GM12878 (cell line): ENCODE data around the gene CCL7. TPM values are rescaled to one million over a fixed set of nuclear protein-coding genes. Genes with fewer than 3 reads are reported as not detected.
A peak's percentile ranks its signal among the peaks of the same experiment; 100 is the strongest.

Experiments used
- ATAC-seq: fragments of 200-7000 bp; cut with Tn5 transposase; 3 replicates; pipeline ENCODE4 v1.9.1; 2020; ENCODE audit warnings: mild to moderate bottlenecking, moderate library complexity
- BruUV-seq: library from RNA; stranded (reverse); fragments of 400-500 nt; replicated peaks from 2 replicates; lab custom pipeline; 2021; lab: Mats Ljungman, UMichigan
- CTCF ChIA-PET: fragments of 300-600 bp; sonication (Branson Sonifier 250); formaldehyde crosslinking; extraction: SDS; loops from one replicate; lab custom pipeline; 2021; ENCODE audit warnings: inconsistent platforms; lab: Yijun Ruan, JAX
- POLR2A ChIA-PET: fragments of 350-600 bp; formaldehyde crosslinking; extraction: SDS; loops from one replicate; lab custom pipeline; 2021; ENCODE audit warnings: inconsistent platforms; lab: Charles Lee
- RAD21 ChIA-PET: fragments of 300-600 bp; sonication (Branson Sonifier 250); formaldehyde crosslinking; loops from one replicate; lab custom pipeline; 2023; ENCODE audit warnings: antibody characterized with exemption; ENCODE audit not compliant: unreplicated experiment; lab: Charles Lee
- SMC1A ChIA-PET: fragments of 300-600 bp; sonication (Branson Sonifier 250); formaldehyde crosslinking; loops from one replicate; lab custom pipeline; 2023; ENCODE audit not compliant: unreplicated experiment, uncharacterized antibody; lab: Charles Lee
- DNase-seq: peaks from one replicate; pipeline ENCODE4 v3.0.0-alpha.2; 2011; ENCODE audit warnings: low read depth, low spot score
- FAIRE-seq: peaks from 3 replicates; lab custom pipeline; 2011; peaks lifted over from hg19 to GRCh38; lab: Jason Lieb, UNC
- H2AFZ ChIP-seq: 2 replicates; pipeline ENCODE4 v1.6.0; 2011; ENCODE audit warnings: low read depth, low read length, control low read depth; ENCODE audit not compliant: control insufficient read depth
- H3K27ac ChIP-seq: 2 replicates; pipeline ENCODE4 v1.5.1; 2011; ENCODE audit warnings: control low read depth; ENCODE audit not compliant: control insufficient read depth, insufficient read depth
- H3K27me3 ChIP-seq, 2 experiments: replicated peaks in 1 of 2; 2 replicates each; pipeline versions ENCODE4 v1.6.0 to v1.6.1; 2011; ENCODE audit warnings: low read length in 1 of 2; ENCODE audit not compliant: control insufficient read depth in 2 of 2, insufficient read depth in 2 of 2
- H3K36me3 ChIP-seq, 2 experiments: 2 replicates each; pipeline ENCODE4 v1.5.1; 2011; ENCODE audit warnings: low read length in 1 of 2; ENCODE audit not compliant: control insufficient read depth in 2 of 2, insufficient read depth in 2 of 2
- H3K4me1 ChIP-seq: 2 replicates; pipeline ENCODE4 v1.6.1; 2011; ENCODE audit warnings: mild to moderate bottlenecking, low read length, moderate library complexity, mixed read lengths; ENCODE audit not compliant: control insufficient read depth, insufficient read depth
- H3K4me2 ChIP-seq: 2 replicates; pipeline ENCODE4 v1.6.0; 2011; ENCODE audit warnings: control low read depth; ENCODE audit not compliant: control insufficient read depth, insufficient read depth
- H3K4me3 ChIP-seq: fragments of 200-600 bp; sonication (generic); 2 replicates; pipeline ENCODE4 v1.5.1; 2016
- H3K79me2 ChIP-seq: 2 replicates; pipeline ENCODE4 v1.6.0; 2011; ENCODE audit warnings: low read length; ENCODE audit not compliant: control insufficient read depth, insufficient read depth
- H3K9ac ChIP-seq: 2 replicates; pipeline ENCODE4 v1.8.0; 2011; ENCODE audit warnings: low read length, control low read depth, mixed read lengths; ENCODE audit not compliant: control insufficient read depth, insufficient read depth
- H3K9me3 ChIP-seq: replicated peaks from 3 replicates; pipeline ENCODE4 v1.5.1; 2011; ENCODE audit warnings: mild to moderate bottlenecking, low read length; ENCODE audit not compliant: control insufficient read depth, insufficient read depth
- H4K20me1 ChIP-seq: 2 replicates; pipeline ENCODE4 v1.6.0; 2011; ENCODE audit not compliant: control insufficient read depth, insufficient read depth
- CBX3 ChIP-seq: fragments of 200-600 bp; sonication (generic); IDR thresholded peaks from 2 replicates; pipeline ENCODE4 v1.6.1; 2016; ENCODE audit warnings: low read depth, borderline replicate concordance
- CEBPB ChIP-seq, 2 experiments: fragments of 150-350 bp in 1 of 2; IDR thresholded peaks; 2 replicates each; pipeline ENCODE4 v1.6.1; 2012 to 2014; ENCODE audit warnings: low read depth in 2 of 2, low read length in 2 of 2, borderline replicate concordance in 1 of 2, inconsistent platforms in 1 of 2
- CHD2 ChIP-seq: IDR thresholded peaks from 2 replicates; pipeline ENCODE4 v1.6.1; 2011; ENCODE audit warnings: low read depth, low read length, improper control_type of control experiment, borderline replicate concordance
- KDM1A ChIP-seq: fragments of 200-600 bp; sonication (generic); IDR thresholded peaks from 2 replicates; pipeline ENCODE4 v1.6.1; 2016; ENCODE audit warnings: borderline replicate concordance
- PAX5 ChIP-seq: IDR thresholded peaks from 2 replicates; pipeline ENCODE4 v1.6.1; 2011; ENCODE audit warnings: low read depth, low read length, borderline replicate concordance
- SMC3 ChIP-seq: IDR thresholded peaks from 2 replicates; pipeline ENCODE4 v1.6.1; 2011; ENCODE audit warnings: low read length, improper control_type of control experiment, borderline replicate concordance
- SP1 ChIP-seq: IDR thresholded peaks from one replicate; pipeline ENCODE4 v1.6.1; 2011; ENCODE audit warnings: low read depth, low read length
- SPI1 ChIP-seq: IDR thresholded peaks from 2 replicates; pipeline ENCODE4 v1.6.1; 2011; ENCODE audit warnings: low read depth, mild to moderate bottlenecking, low read length, moderate library complexity, borderline replicate concordance; ENCODE audit not compliant: insufficient read depth
- SREBF1 ChIP-seq: IDR thresholded peaks from 2 replicates; pipeline ENCODE4 v1.6.1; 2012; ENCODE audit warnings: mild to moderate bottlenecking, low read length
- YY1 ChIP-seq: IDR thresholded peaks from 2 replicates; pipeline ENCODE4 v1.6.1; 2011; ENCODE audit warnings: low read depth, mild to moderate bottlenecking, low read length
- ZZZ3 ChIP-seq: IDR thresholded peaks from 2 replicates; pipeline ENCODE4 v1.6.1; 2011; ENCODE audit warnings: low read depth; ENCODE audit not compliant: control insufficient read depth, insufficient read length
- WGBS: methylation state at CpG from one replicate; pipeline ENCODE4 v1.1.6; 2016; ENCODE audit warnings: low lambda C conversion rate; ENCODE audit not compliant: insufficient replicate concordance, insufficient coverage; ENCODE audit errors: missing lambda C conversion rate; 5-methylcytosine and 5-hydroxymethylcytosine counted together
- in situ Hi-C: fragments of 300-500 bp; cut with MboI; formaldehyde crosslinking; loops from 9 replicates; pipeline ENCODE4 v1.14.3; 2018; ENCODE audit warnings: mixed read lengths
- intact Hi-C: fragments of 100-400 bp; cut with micrococcal nuclease; formaldehyde crosslinking; loops from one replicate; pipeline ENCODE4 v1.14.2; 2022; ENCODE audit not compliant: unreplicated experiment
- polyA plus RNA-seq, 11 experiments: library from polyadenylated mRNA; depleted of rRNA in 4 of 11; unstranded in 6 of 11; stranded (reverse) in 5 of 11; fragments of >200 nt; fragmentation: Nextera tagmentation in 4 of 11; fragmentation: Illumina TruSeq in 1 of 11; extraction: Ambion mirVana in 4 of 11; extraction: Trizol in 1 of 11; gene quantifications; 1 replicate in 1 of 11; 2 replicates in 10 of 11; pipeline versions ENCODE4 v1.2.1 to v1.2.3, GENCODE V29; 2011 to 2016; ENCODE audit warnings: inconsistent platforms in 2 of 11, missing spikeins in 2 of 11, low read depth in 1 of 11
- total RNA-seq, 4 experiments: library from RNA; depleted of rRNA in 3 of 4; stranded (reverse); fragments of >200 nt in 3 of 4; fragmentation: Illumina TruSeq in 1 of 4; extraction: Trizol in 1 of 4; gene quantifications; 2 replicates each; pipeline versions ENCODE4 v1.2.1 to v1.2.3, GENCODE V29; 2013 to 2021
- TF ChIP-seq, protein P1 (sequence below): fragments of 450-650 bp; IDR thresholded peaks from 2 replicates; pipeline ENCODE4 v1.6.1; 2017; ENCODE audit warnings: mild to moderate bottlenecking, moderate library complexity
- TF ChIP-seq, protein P2 (sequence below): IDR thresholded peaks from 2 replicates; pipeline ENCODE4 v1.6.1; 2012; ENCODE audit warnings: low read depth, low read length, improper control_type of control experiment
- TF ChIP-seq, protein P3 (sequence below): fragments of 450-650 bp; IDR thresholded peaks from 2 replicates; pipeline ENCODE4 v1.6.1; 2018; ENCODE audit warnings: borderline replicate concordance, mild to moderate bottlenecking; ENCODE audit not compliant: partially characterized antibody

CCL7 gene
- total and polyA plus RNA-seq, 10 of the 15 experiments (the other 5 are each of a cell fraction or from before 2014, with no cell fraction given) = not detected

DNA sequence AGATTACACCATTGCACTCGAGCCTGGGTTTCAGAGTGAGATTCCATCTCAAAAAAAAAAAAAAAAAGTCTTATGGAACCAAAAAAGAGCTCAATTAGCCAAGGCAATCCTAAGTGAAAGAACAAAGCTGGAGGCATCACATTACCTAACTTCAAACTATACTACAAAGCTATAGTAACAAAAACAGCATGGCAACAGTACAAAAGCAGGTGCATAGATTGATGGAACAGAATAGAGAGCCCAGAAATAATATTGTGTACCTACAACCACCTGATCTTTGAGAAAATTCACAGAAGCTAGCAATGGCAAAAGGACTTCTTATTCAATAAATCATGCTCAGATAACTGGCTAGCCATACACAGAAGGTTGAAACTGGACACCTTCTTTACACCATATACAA lies 39.7 kb upstream of the CCL7 start:
- H3K79me2 ChIP-seq = no peaks in the 10 kb centered on the region
- SMC1A ChIA-PET = interaction anchor here (0.6 to 0.7 kb wide), 2 partner anchors 325 to 535 kb away, joined by 3 to 4 read pairs; no protein-coding TSS in a partner anchor
- FAIRE-seq (peak; percentile 18), ATAC-seq (no peak), DNase-seq (no peak)
- POLR2A ChIA-PET = no interaction called here
- H3K27me3 ChIP-seq = no peaks in the 10 kb centered on the region; a peak in 1 of 4 replicates
- H3K9me3 ChIP-seq = no peaks in the 10 kb centered on the region; the same call in 1 of the 3 replicates
- CTCF ChIA-PET = interaction anchor here (1.1 kb wide), 1 partner anchor 9 kb away, joined by 3 read pairs; no protein-coding TSS in a partner anchor
- H3K4me1 ChIP-seq = no peaks in the 10 kb centered on the region
- no peaks in the 10 kb centered on the region for H3K36me3 ChIP-seq
- in situ Hi-C loops = no loop called here
- no peak overlapping the region for H3K4me3 ChIP-seq
- RAD21 ChIA-PET = interaction anchor here (0.6 kb wide), 1 partner anchor 27 kb away, joined by 3 read pairs; no protein-coding TSS in a partner anchor
- H4K20me1 ChIP-seq = no peaks in the 10 kb centered on the region
- intact Hi-C loops = no loop called here
- no peak overlapping the region for H3K9ac ChIP-seq
- H3K4me2 ChIP-seq = no peak overlapping the region
- H2AFZ ChIP-seq = no peak overlapping the region
- H3K27ac ChIP-seq = no peak overlapping the region
- BruUV-seq = no TSS peak
- 0% methylated on average over 1 of the region's 1 CpG for WGBS
- TF ChIP-seq KDM1A (no peak), CHD2 (no peak), SP1 (no peak), CEBPB (IDR thresholded peaks at IDR 0.05; ENCODE audit: borderline replicate concordance in 1 of 2, low read depth in 2 of 2, low read length in 2 of 2) (no peak), SPI1 (no peak), YY1 (no peak), CBX3 (no peak), PAX5 (no peak), ZZZ3 (no peak), SMC3 (no peak), SREBF1 (no peak)
- TF ChIP-seq, protein P1, sequence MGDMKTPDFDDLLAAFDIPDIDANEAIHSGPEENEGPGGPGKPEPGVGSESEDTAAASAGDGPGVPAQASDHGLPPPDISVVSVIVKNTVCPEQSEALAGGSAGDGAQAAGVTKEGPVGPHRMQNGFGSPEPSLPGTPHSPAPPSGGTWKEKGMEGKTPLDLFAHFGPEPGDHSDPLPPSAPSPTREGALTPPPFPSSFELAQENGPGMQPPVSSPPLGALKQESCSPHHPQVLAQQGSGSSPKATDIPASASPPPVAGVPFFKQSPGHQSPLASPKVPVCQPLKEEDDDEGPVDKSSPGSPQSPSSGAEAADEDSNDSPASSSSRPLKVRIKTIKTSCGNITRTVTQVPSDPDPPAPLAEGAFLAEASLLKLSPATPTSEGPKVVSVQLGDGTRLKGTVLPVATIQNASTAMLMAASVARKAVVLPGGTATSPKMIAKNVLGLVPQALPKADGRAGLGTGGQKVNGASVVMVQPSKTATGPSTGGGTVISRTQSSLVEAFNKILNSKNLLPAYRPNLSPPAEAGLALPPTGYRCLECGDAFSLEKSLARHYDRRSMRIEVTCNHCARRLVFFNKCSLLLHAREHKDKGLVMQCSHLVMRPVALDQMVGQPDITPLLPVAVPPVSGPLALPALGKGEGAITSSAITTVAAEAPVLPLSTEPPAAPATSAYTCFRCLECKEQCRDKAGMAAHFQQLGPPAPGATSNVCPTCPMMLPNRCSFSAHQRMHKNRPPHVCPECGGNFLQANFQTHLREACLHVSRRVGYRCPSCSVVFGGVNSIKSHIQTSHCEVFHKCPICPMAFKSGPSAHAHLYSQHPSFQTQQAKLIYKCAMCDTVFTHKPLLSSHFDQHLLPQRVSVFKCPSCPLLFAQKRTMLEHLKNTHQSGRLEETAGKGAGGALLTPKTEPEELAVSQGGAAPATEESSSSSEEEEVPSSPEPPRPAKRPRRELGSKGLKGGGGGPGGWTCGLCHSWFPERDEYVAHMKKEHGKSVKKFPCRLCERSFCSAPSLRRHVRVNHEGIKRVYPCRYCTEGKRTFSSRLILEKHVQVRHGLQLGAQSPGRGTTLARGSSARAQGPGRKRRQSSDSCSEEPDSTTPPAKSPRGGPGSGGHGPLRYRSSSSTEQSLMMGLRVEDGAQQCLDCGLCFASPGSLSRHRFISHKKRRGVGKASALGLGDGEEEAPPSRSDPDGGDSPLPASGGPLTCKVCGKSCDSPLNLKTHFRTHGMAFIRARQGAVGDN = no peak
- TF ChIP-seq, protein P2, sequence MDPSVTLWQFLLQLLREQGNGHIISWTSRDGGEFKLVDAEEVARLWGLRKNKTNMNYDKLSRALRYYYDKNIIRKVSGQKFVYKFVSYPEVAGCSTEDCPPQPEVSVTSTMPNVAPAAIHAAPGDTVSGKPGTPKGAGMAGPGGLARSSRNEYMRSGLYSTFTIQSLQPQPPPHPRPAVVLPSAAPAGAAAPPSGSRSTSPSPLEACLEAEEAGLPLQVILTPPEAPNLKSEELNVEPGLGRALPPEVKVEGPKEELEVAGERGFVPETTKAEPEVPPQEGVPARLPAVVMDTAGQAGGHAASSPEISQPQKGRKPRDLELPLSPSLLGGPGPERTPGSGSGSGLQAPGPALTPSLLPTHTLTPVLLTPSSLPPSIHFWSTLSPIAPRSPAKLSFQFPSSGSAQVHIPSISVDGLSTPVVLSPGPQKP = no peak
- TF ChIP-seq, protein P3, sequence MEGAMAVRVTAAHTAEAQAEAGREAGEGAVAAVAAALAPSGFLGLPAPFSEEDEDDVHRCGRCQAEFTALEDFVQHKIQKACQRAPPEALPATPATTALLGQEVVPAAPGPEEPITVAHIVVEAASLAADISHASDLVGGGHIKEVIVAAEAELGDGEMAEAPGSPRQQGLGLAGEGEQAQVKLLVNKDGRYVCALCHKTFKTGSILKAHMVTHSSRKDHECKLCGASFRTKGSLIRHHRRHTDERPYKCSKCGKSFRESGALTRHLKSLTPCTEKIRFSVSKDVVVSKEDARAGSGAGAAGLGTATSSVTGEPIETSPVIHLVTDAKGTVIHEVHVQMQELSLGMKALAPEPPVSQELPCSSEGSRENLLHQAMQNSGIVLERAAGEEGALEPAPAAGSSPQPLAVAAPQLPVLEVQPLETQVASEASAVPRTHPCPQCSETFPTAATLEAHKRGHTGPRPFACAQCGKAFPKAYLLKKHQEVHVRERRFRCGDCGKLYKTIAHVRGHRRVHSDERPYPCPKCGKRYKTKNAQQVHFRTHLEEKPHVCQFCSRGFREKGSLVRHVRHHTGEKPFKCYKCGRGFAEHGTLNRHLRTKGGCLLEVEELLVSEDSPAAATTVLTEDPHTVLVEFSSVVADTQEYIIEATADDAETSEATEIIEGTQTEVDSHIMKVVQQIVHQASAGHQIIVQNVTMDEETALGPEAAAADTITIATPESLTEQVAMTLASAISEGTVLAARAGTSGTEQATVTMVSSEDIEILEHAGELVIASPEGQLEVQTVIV = no peak
